Subcutaneous adipose tissue (tissue), 4 donors: ENCODE data around the gene ROBO1. TPM values are rescaled to one million over a fixed set of nuclear protein-coding genes. Genes with fewer than 3 reads are reported as not detected.

ENCODE experiments used
- CTCF ChIP-seq: fragments of 450-650 bp; IDR thresholded peaks from one replicate; pipeline ENCODE4 v1.5.1; 2016; ENCODE audit warnings: low read depth, mild to moderate bottlenecking, control low read depth, antibody characterized with exemption, moderate library complexity
- total RNA-seq, 4 donors: library from RNA; depleted of rRNA; stranded (reverse); fragments of >200 nt; gene quantifications; one replicate each; pipeline ENCODE4 v1.1.0, GENCODE V29; 2016

Gene ROBO1
- total RNA-seq, 4 donors from 2014 or later: 26.6 to 34.0 (median 30.8) TPM

- TF ChIP-seq CTCF: no peak
Observed at GRCh38 chr3:79367803-79368202, 400.0 kb downstream of the ROBO1 start.

- TF ChIP-seq CTCF: no peak
Observed at GRCh38 chr3:79367066-79367465, 400.7 kb downstream of the ROBO1 start.

GRCh38 chr3:79366414-79366813, 401.4 kb downstream of the ROBO1 start:
- TF ChIP-seq CTCF: no peak

- no peak for TF ChIP-seq CTCF
Observed at GRCh38 chr3:79364784-79365183, 403.0 kb downstream of the ROBO1 start.

GRCh38 chr3:79362571-79363270, 405.1 kb downstream of the ROBO1 start:
- no peak for TF ChIP-seq CTCF

GRCh38 chr3:79361748-79362378, 405.9 kb downstream of the ROBO1 start:
- TF ChIP-seq CTCF: no peak

- TF ChIP-seq CTCF: no peak
Observed at GRCh38 chr3:79358327-79358726, 409.5 kb downstream of the ROBO1 start.
